ENCODE results near the gene EMP1.

DNA sequence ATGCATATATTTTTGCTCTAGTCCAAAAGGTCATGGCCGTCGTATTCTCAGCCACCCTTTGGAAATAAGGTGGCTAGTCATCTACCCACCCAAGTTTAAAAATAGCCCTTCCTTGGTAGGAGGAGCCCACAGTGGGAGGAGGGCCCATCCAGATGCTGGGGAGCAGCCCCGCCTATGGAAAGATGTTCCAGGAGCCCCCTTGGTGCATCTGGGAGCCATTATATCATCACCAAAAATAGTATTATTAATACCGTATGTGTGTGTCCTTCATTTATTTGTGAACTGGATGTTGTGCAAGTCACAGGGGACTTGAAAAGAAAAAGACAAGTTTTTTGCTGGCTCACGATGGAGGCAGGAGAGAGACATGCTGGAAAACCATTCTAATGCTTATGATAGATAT lies 34.0 kb downstream of the EMP1 start:
- no peak for TF ChIP-seq CTCF (IDR thresholded peaks at IDR 0.05; ENCODE audit: poor library complexity)
- TF ChIP-seq EZH2phosphoT487 (IDR thresholded peaks at IDR 0.05; ENCODE audit: low read depth, severe bottlenecking, unreplicated experiment) = no peak
- no peak for TF ChIP-seq EZH2 (IDR thresholded peaks at IDR 0.05; ENCODE audit: borderline replicate concordance)
